ENCODE results near the gene SGK1. TPM values are rescaled to one million over a fixed set of nuclear protein-coding genes. Genes with fewer than 3 reads are reported as not detected.

The SGK1 gene
- polyA plus RNA-seq, 1 donor from 2014 or later, result 10.3 TPM

DNA sequence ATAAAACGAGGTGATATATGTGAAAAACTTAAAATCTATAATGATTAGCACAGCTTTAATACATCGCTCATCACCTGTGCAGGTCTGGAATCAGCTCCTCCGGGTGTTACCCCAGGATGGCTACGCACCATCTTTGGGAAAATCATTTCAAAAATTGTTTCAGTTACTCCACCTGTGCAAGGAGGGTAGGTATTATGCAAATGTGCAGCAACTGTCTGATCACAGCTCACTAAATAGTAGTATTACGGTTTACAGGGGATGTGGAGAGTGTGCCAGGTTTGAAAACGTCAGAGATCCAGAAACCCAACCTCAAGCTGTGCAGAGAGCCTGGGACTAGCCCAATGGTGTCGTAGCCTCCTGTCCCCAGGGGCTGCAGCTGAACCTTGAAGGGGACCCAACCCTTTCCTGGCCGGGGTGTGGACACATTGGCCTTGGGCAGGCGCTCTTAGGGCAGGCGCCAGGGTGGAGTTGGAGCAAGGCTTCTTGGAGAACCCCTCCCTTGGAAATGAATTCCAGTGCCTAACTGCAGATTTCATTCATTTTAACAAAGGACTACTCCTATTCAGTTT is 24.2 kb upstream of the SGK1 start:
- Histone ChIP-seq H3K36me3 (ENCODE audit: insufficient read depth, low read length) (no peaks in the 10 kb centered on the region), H3K79me2 (replicated peaks; ENCODE audit: insufficient read depth, low read length) (no peaks in the 10 kb centered on the region), H3K9me3 (ENCODE audit: low read length) (no peaks in the 10 kb centered on the region), H3K4me2 (ENCODE audit: low read length) (no peak overlapping the region), H3K9me2 (ENCODE audit: insufficient read depth, low read length) (no peaks in the 10 kb centered on the region), H3K9ac (ENCODE audit: low read length) (no peak overlapping the region), H3K27me3 (ENCODE audit: insufficient read depth, low read depth, low read length) (no peaks in the 10 kb centered on the region), H4K20me1 (ENCODE audit: insufficient read depth) (no peaks in the 10 kb centered on the region), H3F3A (ENCODE audit: insufficient read depth, low read length, poor library complexity, severe bottlenecking) (no peaks in the 10 kb centered on the region), H3K4me3 (ENCODE audit: low read length) (no peak overlapping the region), H3K27ac (ENCODE audit: low read length) (no peak overlapping the region), H2AFZ (ENCODE audit: low read depth, low read length) (no peak overlapping the region)
- TF ChIP-seq EZH2 (IDR thresholded peaks at IDR 0.05; ENCODE audit: borderline replicate concordance, insufficient read depth, low read length, poor library complexity, severe bottlenecking) (no peak), EP300 (conservative IDR thresholded peaks at IDR 0.05; ENCODE audit: poor library complexity, severe bottlenecking) (no peak), RAD21 (conservative IDR thresholded peaks at IDR 0.05) (no peak), TAF1 (IDR thresholded peaks at IDR 0.05; ENCODE audit: low read depth) (no peak), MXI1 (conservative IDR thresholded peaks at IDR 0.05; ENCODE audit: poor library complexity, severe bottlenecking) (no peak), POLR2AphosphoS5 (IDR thresholded peaks at IDR 0.05) (no peak), SMC3 (conservative IDR thresholded peaks at IDR 0.05; ENCODE audit: poor library complexity) (no peak)
- TF ChIP-seq, protein P1, sequence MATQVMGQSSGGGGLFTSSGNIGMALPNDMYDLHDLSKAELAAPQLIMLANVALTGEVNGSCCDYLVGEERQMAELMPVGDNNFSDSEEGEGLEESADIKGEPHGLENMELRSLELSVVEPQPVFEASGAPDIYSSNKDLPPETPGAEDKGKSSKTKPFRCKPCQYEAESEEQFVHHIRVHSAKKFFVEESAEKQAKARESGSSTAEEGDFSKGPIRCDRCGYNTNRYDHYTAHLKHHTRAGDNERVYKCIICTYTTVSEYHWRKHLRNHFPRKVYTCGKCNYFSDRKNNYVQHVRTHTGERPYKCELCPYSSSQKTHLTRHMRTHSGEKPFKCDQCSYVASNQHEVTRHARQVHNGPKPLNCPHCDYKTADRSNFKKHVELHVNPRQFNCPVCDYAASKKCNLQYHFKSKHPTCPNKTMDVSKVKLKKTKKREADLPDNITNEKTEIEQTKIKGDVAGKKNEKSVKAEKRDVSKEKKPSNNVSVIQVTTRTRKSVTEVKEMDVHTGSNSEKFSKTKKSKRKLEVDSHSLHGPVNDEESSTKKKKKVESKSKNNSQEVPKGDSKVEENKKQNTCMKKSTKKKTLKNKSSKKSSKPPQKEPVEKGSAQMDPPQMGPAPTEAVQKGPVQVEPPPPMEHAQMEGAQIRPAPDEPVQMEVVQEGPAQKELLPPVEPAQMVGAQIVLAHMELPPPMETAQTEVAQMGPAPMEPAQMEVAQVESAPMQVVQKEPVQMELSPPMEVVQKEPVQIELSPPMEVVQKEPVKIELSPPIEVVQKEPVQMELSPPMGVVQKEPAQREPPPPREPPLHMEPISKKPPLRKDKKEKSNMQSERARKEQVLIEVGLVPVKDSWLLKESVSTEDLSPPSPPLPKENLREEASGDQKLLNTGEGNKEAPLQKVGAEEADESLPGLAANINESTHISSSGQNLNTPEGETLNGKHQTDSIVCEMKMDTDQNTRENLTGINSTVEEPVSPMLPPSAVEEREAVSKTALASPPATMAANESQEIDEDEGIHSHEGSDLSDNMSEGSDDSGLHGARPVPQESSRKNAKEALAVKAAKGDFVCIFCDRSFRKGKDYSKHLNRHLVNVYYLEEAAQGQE (IDR thresholded peaks at IDR 0.05; ENCODE audit: borderline replicate concordance), result no peak

DNA sequence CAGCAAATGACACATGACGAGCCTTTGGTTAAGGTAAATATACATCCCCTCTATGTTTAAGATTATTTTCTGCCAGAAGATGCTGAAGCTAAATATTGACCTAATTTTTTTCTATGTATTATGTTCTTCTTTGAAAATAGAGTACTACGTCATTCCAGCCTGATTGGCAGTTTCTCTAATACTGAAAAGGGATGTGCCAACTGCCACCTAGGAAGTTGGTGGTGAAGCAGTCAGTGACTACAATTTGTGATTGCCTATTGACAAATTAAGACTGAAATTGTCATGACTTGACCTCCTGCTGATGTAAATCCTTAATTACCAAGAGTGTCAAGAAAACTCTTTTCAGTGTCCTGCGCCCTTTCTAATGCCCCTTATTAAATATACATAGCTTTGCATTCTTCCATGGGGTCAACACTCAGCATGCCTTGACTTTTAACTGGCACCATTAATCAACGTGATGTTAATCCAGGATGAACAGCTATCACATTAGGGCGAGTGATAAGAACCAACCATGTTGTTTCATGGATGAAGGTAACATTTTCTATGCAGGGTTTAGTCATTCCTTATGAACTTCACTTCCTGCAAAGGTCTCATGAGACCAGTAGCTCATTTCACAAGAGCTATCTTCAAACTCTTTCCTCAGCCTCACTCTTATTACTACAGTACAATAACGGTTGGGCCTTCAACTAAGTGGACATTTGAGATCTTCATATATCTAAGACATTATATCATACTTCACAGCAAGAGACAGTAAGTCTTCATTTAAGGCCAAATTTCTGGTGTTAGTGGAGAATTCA is 22.5 kb upstream of the SGK1 start:
- no peaks in the 10 kb centered on the region for H3K27me3 ChIP-seq (ENCODE audit: insufficient read depth, low read depth, low read length)
- H3K4me2 ChIP-seq (ENCODE audit: low read length), result no peak overlapping the region
- no peak overlapping the region for H3K9ac ChIP-seq (ENCODE audit: low read length)
- TF ChIP-seq POLR2AphosphoS5 (IDR thresholded peaks at IDR 0.05) (no peak), RAD21 (conservative IDR thresholded peaks at IDR 0.05) (no peak), TAF1 (IDR thresholded peaks at IDR 0.05; ENCODE audit: low read depth) (no peak), EP300 (conservative IDR thresholded peaks at IDR 0.05; ENCODE audit: poor library complexity, severe bottlenecking) (no peak), SMC3 (conservative IDR thresholded peaks at IDR 0.05; ENCODE audit: poor library complexity) (no peak), MXI1 (conservative IDR thresholded peaks at IDR 0.05; ENCODE audit: poor library complexity, severe bottlenecking) (no peak), EZH2 (IDR thresholded peaks at IDR 0.05; ENCODE audit: borderline replicate concordance, insufficient read depth, low read length, poor library complexity, severe bottlenecking) (no peak)
- TF ChIP-seq, protein P2, sequence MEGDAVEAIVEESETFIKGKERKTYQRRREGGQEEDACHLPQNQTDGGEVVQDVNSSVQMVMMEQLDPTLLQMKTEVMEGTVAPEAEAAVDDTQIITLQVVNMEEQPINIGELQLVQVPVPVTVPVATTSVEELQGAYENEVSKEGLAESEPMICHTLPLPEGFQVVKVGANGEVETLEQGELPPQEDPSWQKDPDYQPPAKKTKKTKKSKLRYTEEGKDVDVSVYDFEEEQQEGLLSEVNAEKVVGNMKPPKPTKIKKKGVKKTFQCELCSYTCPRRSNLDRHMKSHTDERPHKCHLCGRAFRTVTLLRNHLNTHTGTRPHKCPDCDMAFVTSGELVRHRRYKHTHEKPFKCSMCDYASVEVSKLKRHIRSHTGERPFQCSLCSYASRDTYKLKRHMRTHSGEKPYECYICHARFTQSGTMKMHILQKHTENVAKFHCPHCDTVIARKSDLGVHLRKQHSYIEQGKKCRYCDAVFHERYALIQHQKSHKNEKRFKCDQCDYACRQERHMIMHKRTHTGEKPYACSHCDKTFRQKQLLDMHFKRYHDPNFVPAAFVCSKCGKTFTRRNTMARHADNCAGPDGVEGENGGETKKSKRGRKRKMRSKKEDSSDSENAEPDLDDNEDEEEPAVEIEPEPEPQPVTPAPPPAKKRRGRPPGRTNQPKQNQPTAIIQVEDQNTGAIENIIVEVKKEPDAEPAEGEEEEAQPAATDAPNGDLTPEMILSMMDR (IDR thresholded peaks at IDR 0.05; ENCODE audit: poor library complexity, severe bottlenecking), result no peak
- TF ChIP-seq, protein P1 (IDR thresholded peaks at IDR 0.05; ENCODE audit: borderline replicate concordance), result no peak
- no peaks in the 10 kb centered on the region for H3F3A ChIP-seq (ENCODE audit: insufficient read depth, low read length, poor library complexity, severe bottlenecking)
- no peak overlapping the region for H3K27ac ChIP-seq (ENCODE audit: low read length)
- no peaks in the 10 kb centered on the region for H3K79me2 ChIP-seq (replicated peaks; ENCODE audit: insufficient read depth, low read length)
- H3K9me3 ChIP-seq (ENCODE audit: low read length), result no peaks in the 10 kb centered on the region
- no peaks in the 10 kb centered on the region for H3K9me2 ChIP-seq (ENCODE audit: insufficient read depth, low read length)
- H3K4me3 ChIP-seq (ENCODE audit: low read length), result no peak overlapping the region
- no peaks in the 10 kb centered on the region for H4K20me1 ChIP-seq (ENCODE audit: insufficient read depth)
- no peaks in the 10 kb centered on the region for H3K36me3 ChIP-seq (ENCODE audit: insufficient read depth, low read length)
- H2AFZ ChIP-seq (ENCODE audit: low read depth, low read length), result no peak overlapping the region
